ENCODE measurements around the gene TRIL. TPM values are rescaled to one million over a fixed set of nuclear protein-coding genes. Genes with fewer than 3 reads are reported as not detected.
A peak's percentile ranks its signal among the peaks of the same experiment; 100 is the strongest.

The TRIL gene
- total and polyA plus RNA-seq, 2 of the 13 experiments (the other 11 are each of a cell fraction or from before 2014, with no cell fraction given) = 0.18 to 0.40 TPM

GRCh38 chr7:28955718-28956607 is 2.2 kb downstream of the TRIL start (continued):
- TF ChIP-seq MXI1 (IDR thresholded peaks at IDR 0.05; ENCODE audit: borderline replicate concordance, low read depth, low read length) (peak; percentile 13; the same call in 1 of the 3 replicates), STAT5B (CRISPR knock-in tag; IDR thresholded peaks at IDR 0.05) (peak; percentile 65; the same call in 1 of the 2 replicates), MZF1 (CRISPR knock-in tag; IDR thresholded peaks at IDR 0.05; ENCODE audit: borderline replicate concordance) (no peak), NCOA1 (CRISPR knock-in tag; IDR thresholded peaks at IDR 0.05) (peak; percentile 86; the same call in 1 of the 2 replicates), KDM3A (CRISPR knock-in tag; IDR thresholded peaks at IDR 0.05; ENCODE audit: low read depth) (peak; percentile 80), ZNF407 (CRISPR knock-in tag; IDR thresholded peaks at IDR 0.05; ENCODE audit: not compliant biosample characterization) (peak; percentile 82), KAT2B (IDR thresholded peaks at IDR 0.05; ENCODE audit: borderline replicate concordance, low read depth, low read length) (no peak), KDM6A (CRISPR knock-in tag; IDR thresholded peaks at IDR 0.05; ENCODE audit: low read depth) (no peak; the same call in none of the 2 replicates), ZNF496 (CRISPR knock-in tag; IDR thresholded peaks at IDR 0.05; ENCODE audit: insufficient replicate concordance) (no peak), BORCS8-MEF2B (CRISPR knock-in tag; IDR thresholded peaks at IDR 0.05) (peak; percentile 96), IRF2 (CRISPR knock-in tag; IDR thresholded peaks at IDR 0.05) (peak; percentile 54; the same call in 1 of the 2 replicates), JUND (CRISPR knock-in tag; IDR thresholded peaks at IDR 0.05) (peak; percentile 86; the same call in 1 of the 2 replicates), ZNF572 (CRISPR knock-in tag; IDR thresholded peaks at IDR 0.05) (0 out of 2 replicates have a peak, but pooled peaks have one; percentile 66), MXD1 (CRISPR knock-in tag; IDR thresholded peaks at IDR 0.05) (peak; percentile 91), KAT7 (CRISPR knock-in tag; IDR thresholded peaks at IDR 0.05; ENCODE audit: borderline replicate concordance) (peak; percentile 45; the same call in 1 of the 2 replicates), ZNF33A (CRISPR knock-in tag; IDR thresholded peaks at IDR 0.05; ENCODE audit: borderline replicate concordance) (no peak), NR0B2 (CRISPR knock-in tag; IDR thresholded peaks at IDR 0.05) (peak; percentile 63; the same call in 1 of the 2 replicates), SATB2 (CRISPR knock-in tag; IDR thresholded peaks at IDR 0.05) (no peak; the same call in 1 of the 2 replicates), ZBTB7A (CRISPR knock-in tag; IDR thresholded peaks at IDR 0.05) (peak; percentile 98), ZNF136 (CRISPR knock-in tag; IDR thresholded peaks at IDR 0.05; ENCODE audit: low read depth) (0 out of 2 replicates have a peak, but pooled peaks have one; percentile 15), ZNF430 (CRISPR knock-in tag; IDR thresholded peaks at IDR 0.05) (peak; percentile 93)

Measured in HepG2 (cell line).